Endothelial cell of umbilical vein (primary cell): ENCODE measurements around the gene BCL2L13.

ENCODE experiments used
- EZH2 ChIP-seq: IDR thresholded peaks from 2 replicates; pipeline ENCODE4 v1.6.1; 2012; ENCODE audit warnings: borderline replicate concordance, low read depth, mild to moderate bottlenecking, moderate library complexity, low read length, inconsistent platforms; ENCODE audit not compliant: severe bottlenecking
- FOS ChIP-seq: IDR thresholded peaks from 2 replicates; pipeline ENCODE4 v1.6.1; 2011; ENCODE audit warnings: mild to moderate bottlenecking, low read length, moderate library complexity, borderline replicate concordance; ENCODE audit not compliant: insufficient read depth
- JUN ChIP-seq: IDR thresholded peaks from 2 replicates; pipeline ENCODE4 v1.6.1; 2011; ENCODE audit warnings: borderline replicate concordance, low read depth; ENCODE audit not compliant: insufficient read length, insufficient read depth
- MYC ChIP-seq: IDR thresholded peaks from one replicate; pipeline ENCODE4 v1.6.1; 2011; ENCODE audit warnings: mild to moderate bottlenecking, low read depth, low read length
- POLR2A ChIP-seq: IDR thresholded peaks from 2 replicates; pipeline ENCODE4 v1.6.1; 2012; ENCODE audit warnings: low read depth, mild to moderate bottlenecking, control low read depth, low read length
- POLR2AphosphoS5 ChIP-seq: IDR thresholded peaks from 2 replicates; pipeline ENCODE4 v1.6.1; 2012; ENCODE audit warnings: low read depth, mild to moderate bottlenecking, control low read depth, low read length, moderate library complexity; ENCODE audit not compliant: insufficient read depth
- TF ChIP-seq, protein P1 (sequence below), 2 donors: IDR thresholded peaks; 1 replicate in 1 of 2; 2 replicates in 1 of 2; pipeline ENCODE4 v1.5.1; 2011; ENCODE audit warnings: low read length in 2 of 2, mild to moderate bottlenecking in 2 of 2, moderate library complexity in 2 of 2, control low read depth in 1 of 2, inconsistent platforms in 1 of 2, low read depth in 1 of 2; ENCODE audit not compliant: insufficient read depth in 1 of 2; ENCODE audit errors: extremely low read depth in 1 of 2
- TF ChIP-seq, protein P2 (sequence below): IDR thresholded peaks from 2 replicates; pipeline ENCODE4 v1.6.1; 2011; ENCODE audit not compliant: insufficient read depth, insufficient read length

DNA sequence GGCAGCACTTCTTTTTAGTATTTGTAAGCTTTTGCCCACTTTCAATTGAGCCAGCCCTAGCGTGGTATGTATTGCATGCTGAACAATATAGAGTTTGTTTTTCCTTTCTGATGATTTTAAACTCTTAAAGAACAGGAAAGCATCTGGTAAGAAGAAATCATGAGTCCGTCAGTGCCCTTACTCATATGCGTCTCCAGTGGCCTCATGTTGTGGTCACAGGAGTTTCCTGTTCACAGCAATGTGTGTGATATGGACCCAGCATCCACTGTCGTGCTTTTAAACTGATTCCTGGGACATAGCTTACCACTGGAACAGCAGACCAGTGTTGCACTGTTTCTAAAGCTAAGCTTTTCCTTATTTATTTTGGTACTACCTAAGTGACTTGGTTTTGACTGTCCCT lies 95.6 kb downstream of the BCL2L13 start:
- TF ChIP-seq POLR2AphosphoS5 (no peak), POLR2A (no peak), FOS (no peak), EZH2 (no peak), MYC (no peak), JUN (no peak)
- TF ChIP-seq, protein P1, sequence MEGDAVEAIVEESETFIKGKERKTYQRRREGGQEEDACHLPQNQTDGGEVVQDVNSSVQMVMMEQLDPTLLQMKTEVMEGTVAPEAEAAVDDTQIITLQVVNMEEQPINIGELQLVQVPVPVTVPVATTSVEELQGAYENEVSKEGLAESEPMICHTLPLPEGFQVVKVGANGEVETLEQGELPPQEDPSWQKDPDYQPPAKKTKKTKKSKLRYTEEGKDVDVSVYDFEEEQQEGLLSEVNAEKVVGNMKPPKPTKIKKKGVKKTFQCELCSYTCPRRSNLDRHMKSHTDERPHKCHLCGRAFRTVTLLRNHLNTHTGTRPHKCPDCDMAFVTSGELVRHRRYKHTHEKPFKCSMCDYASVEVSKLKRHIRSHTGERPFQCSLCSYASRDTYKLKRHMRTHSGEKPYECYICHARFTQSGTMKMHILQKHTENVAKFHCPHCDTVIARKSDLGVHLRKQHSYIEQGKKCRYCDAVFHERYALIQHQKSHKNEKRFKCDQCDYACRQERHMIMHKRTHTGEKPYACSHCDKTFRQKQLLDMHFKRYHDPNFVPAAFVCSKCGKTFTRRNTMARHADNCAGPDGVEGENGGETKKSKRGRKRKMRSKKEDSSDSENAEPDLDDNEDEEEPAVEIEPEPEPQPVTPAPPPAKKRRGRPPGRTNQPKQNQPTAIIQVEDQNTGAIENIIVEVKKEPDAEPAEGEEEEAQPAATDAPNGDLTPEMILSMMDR (IDR thresholded peaks at IDR 0.05; ENCODE audit: extremely low read depth in 1 of 2, insufficient read depth in 1 of 2, low read depth in 1 of 2, low read length in 2 of 2), result no peak
- TF ChIP-seq, protein P2, sequence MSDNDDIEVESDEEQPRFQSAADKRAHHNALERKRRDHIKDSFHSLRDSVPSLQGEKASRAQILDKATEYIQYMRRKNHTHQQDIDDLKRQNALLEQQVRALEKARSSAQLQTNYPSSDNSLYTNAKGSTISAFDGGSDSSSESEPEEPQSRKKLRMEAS, result no peak
